Astrocyte of the hippocampus (primary cell): ENCODE results near the gene NECTIN1.

ENCODE experiments used
- DNase-seq: peaks from one replicate; pipeline ENCODE4 v3.0.0; 2011; ENCODE audit warnings: low read depth, low spot score

NECTIN1 gene

GRCh38 chr11:119590651-119591351, 138.2 kb downstream of the NECTIN1 start:
- DNase-seq, result peak; percentile 95

- DNase-seq, result no peak
These were observed 140.0 kb downstream of the NECTIN1 start for GRCh38 chr11:119589001-119589400.
